Stimulated activated CD8-positive, alpha-beta memory T cell treated with anti-CD3 and anti-CD28 coated beads, Interleukin-12 subunit alpha, Interleukin-12 subunit beta, amount 100 ng/mL, for 4 hours (primary cell): ENCODE data around the gene CYCS.
"Not testable (repeated sequence)": the region's sequence is repeated elsewhere in the genome, so short reads cannot be mapped to it uniquely, and the experiment has no call there.

Source experiments
- DNase-seq: peaks from one replicate; pipeline ENCODE4 v3.0.0-alpha.2; 2020; ENCODE audit warnings: low read depth

CYCS gene

GRCh38 chr7:25125137-25125946 lies at the start of gene CYCS:
Gene CYCS, minus strand, starts transcription at chr7:25125260. Its CDS starts 1,141 bp downstream, at chr7:25124119.
- DNase-seq = peak; percentile 99

- no peak for DNase-seq
Measured at GRCh38 chr7:25173184-25173583, 48.1 kb upstream of the CYCS start.

GRCh38 chr7:25171516-25171915 lies 46.5 kb upstream of the CYCS start:
- no peak for DNase-seq

DNA sequence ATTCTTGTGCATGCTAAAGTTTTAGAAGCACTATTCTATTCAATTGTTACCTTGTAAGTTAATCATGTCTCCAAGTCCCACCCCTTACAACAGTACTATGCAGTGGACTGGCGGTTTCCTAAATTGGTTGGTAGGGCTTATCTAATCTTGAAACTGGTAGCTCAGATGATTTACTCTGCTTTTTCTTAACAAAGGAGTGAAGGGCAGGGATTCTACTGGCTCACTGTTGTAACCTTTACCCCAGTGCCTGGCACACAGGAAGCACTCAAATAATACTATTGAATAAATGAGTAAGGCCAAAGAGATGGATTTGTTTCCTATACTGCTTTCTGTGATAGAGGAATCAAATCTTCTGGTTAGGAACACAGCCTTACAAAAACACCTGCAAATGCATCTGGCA lies 46.0 kb upstream of the CYCS start:
- no peak for DNase-seq

- DNase-seq = no peak
Measured at GRCh38 chr7:25169683-25170082, 44.6 kb upstream of the CYCS start.

DNA sequence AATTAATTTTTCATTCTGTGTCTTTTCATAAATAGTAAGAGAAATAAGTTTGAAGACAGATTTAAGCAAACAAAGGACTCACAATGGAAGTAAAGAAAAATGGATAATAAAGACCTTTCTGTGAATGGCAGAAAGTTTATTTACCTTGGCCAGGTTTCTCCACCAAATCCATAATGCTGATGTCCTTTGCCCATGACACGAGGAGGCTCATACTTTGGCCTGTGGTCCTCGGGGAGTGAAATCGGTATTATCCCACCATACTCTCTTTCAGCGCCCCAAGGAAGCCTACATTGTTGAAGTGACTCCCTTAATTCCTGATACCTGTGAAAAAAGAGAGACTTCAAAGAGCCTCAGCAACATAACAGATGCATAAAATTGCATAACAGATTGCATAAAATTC lies 43.1 kb upstream of the CYCS start:
- no peak for DNase-seq

- no peak for DNase-seq
Measured at GRCh38 chr7:25167262-25167843, 42.3 kb upstream of the CYCS start.

GRCh38 chr7:25159983-25160596 lies 35.0 kb upstream of the CYCS start:
- DNase-seq = not testable (repeated sequence)

DNA sequence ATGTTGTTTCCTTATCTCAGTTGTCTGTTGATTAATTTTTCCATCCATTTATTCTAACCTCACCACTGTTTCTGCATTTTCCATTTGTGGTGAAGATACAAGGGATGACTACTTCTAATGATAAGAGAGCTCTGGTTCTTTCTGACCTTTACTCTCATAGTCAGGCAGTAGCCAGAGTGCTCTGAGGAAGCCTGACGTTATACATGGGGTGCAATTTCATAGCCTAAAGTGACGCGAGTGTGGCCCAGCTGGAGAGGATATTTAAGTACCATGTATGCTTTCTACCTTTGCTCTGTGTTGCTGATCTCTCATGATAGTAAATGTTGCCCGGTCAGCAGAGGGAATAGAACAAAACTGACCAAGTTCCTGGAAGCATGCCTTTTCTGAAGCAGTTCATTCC lies 33.9 kb upstream of the CYCS start:
- no peak for DNase-seq

DNA sequence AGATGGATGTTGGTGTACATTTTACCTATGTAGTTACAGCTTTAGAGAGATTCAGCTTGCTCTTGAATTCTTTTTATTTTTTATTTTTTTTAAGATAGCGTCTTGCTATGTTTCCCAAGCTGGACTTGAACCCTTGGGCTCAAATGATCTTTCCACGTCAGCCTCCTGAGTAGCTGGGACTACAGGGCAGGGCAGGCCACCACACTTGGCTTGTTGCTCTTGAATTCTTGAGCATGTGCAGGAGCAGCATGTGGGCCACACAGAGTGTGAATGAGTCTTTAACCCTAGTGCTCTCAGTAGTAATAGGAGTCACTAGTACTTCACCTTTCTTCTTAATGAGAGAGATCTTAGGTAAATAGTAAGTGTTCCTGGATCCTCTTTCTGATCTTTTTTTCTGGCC lies 26.7 kb upstream of the CYCS start:
- no peak for DNase-seq

- no peak for DNase-seq
Measured at GRCh38 chr7:25149836-25150235, 24.8 kb upstream of the CYCS start.

DNA sequence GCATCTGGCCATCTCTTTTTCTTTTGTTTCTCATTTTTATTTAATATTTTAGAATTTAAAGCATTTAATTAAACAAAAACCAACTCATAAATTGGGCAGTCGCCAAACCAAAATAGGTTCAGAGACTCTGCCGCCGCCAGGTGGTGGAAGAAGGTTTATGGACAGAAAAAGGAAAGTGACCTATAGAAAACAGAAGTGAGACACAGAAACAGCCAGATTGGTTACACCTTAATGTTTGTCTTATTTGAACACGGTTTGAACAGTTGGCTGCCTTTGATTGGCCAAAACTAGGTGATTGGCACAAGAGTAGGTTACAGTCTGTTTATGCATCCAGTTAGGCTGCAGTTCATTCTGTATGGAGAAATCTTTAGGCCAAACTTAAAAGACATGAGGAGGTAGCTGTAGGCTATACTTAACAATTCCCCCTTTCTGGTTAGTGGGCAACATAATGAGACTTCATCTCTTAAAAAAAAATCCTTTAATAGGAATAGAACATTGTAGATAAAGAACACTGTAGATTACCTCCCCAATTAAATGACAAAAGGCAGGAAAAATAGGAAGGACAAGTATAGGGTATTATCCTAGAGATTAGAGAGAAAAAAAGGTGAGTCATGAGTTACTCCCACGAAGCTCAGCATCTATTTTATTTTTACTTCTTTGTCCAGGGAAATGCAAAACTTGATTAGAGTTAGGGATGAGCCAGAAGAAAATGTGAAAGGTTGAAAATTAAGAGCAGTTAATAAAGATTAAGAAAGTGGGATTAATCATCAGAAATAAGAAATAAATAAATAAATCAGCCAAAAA lies 23.9 kb upstream of the CYCS start:
- no peak for DNase-seq

- DNase-seq = no peak
Measured at GRCh38 chr7:25143763-25144162, 18.7 kb upstream of the CYCS start.

DNA sequence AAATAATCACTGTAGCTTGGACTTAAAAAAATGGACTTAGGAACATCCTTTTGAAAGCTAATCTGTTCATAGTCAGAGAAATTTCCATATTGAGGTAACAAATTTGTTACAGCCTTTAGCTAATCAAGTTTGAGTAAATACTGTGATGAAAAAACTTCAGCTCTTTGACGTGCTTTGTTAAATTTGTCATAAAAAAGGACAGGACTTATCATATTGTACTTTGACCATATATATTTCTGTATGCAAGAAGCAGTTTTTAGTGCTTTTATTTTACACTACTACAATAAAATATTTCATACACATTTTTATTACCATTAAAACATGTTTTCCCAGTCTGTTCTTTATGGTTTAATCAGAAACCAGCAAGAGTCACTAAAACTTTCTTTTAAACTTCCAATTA lies 14.5 kb upstream of the CYCS start:
- DNase-seq = no peak

- DNase-seq = no peak
Measured at GRCh38 chr7:25134358-25135010, 9.4 kb upstream of the CYCS start.

DNA sequence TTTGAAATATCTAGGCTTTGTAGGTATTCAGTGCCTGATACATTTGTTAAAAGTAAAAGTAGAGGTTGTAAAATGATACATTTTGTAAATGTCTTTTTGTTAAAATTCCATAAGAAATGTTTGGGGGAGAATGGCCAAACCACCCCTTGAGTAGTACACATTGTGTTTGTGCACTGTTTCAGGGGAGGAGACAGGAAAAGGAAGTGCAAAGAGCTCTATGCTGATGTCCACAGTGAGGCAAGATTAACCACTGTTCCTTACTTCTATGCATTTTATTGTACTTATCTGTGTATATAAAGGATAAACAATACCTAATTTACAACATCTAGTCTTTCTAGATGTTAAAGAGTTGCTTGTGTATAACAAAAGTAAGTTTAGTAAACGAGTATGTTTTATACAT lies 7.4 kb upstream of the CYCS start:
- DNase-seq = no peak

DNA sequence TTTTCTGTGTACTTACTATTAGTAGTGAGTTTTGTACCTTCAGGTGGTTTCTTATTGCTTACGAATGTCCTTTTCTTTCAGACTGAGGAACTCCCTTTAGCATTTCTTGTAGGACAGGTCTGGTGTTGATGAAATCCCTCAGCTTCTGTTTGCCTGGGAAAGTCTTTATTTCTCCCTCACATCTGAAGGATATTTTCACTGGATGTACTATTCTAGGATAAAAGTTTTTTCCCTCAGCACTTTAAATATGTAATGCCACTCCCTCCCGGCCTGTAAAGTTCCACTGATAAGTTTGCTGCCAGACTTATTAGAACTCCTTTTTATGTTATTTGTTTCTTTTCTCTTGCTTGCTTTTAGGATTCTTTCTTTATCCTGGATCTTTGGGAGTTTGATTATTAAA lies 1.7 kb upstream of the CYCS start:
- DNase-seq = no peak

GRCh38 chr7:25124465-25125136 lies 459 bp downstream of the CYCS start:
- DNase-seq = no peak

DNA sequence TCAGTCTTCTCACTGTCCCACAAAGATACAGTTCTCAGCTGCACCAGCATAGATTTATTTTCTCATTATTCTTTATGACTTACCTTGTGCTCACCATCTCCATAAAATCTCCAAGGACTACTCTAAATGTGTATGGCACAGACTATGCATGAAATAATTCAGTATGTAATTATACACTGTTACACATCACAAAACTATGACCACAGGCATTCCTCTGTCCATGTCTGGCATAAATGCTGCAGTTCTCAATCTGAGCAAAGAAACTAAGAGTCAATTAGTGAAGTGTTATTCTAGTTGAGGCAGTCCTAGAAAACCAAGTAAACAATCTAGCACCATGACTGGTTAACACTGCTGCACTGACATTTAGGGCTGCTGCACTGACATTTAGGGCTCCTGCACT lies 2.7 kb downstream of the CYCS start:
- no peak for DNase-seq

GRCh38 chr7:25121599-25121998 lies 3.5 kb downstream of the CYCS start:
- no peak for DNase-seq

GRCh38 chr7:25119102-25119501 lies 6.0 kb downstream of the CYCS start:
- DNase-seq = no peak
